Measurements from ENCODE around the gene PDE4D. TPM values are rescaled to one million over a fixed set of nuclear protein-coding genes. Genes with fewer than 3 reads are reported as not detected.

Gene PDE4D
- total RNA-seq, 1 experiment from 2014 or later: 11.6 TPM

DNA sequence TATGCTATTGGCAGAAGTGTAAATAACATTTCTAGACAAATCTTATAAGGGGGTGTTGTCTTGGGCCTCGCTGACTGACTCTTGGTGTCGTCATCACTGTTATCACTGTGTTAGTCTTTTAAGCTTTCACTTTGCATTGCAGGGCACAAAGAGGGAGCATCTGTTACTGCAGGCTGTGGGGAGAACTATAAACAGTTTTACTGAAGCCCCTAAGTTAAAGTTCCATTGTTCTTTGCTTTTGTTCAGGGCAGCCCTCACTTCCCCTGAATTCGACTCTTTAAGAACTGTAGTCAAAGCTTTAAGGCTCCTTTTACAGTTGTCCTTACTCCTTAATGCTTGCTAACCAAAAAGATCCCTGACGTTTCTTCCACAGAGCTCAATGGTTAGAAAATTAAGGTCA is 705.7 kb downstream of the PDE4D start:
- Mint-ChIP-seq H3K4me3 (ENCODE audit: low read depth, unreplicated experiment) (no peak overlapping the region), H3K4me1 (ENCODE audit: low read depth, unreplicated experiment) (no peaks in the 10 kb centered on the region), H3K27me3 (ENCODE audit: unreplicated experiment) (no peaks in the 10 kb centered on the region), H3K27ac (ENCODE audit: unreplicated experiment) (no peak overlapping the region), H3K36me3 (ENCODE audit: insufficient read depth, unreplicated experiment) (no peaks in the 10 kb centered on the region), H3K9me3 (ENCODE audit: low read depth, unreplicated experiment) (no peaks in the 10 kb centered on the region)
- DNase-seq: no peak
- BruUV-seq (replicated peaks): no TSS peak
- CTCF ChIA-PET: interaction anchor here (0.6 to 2.2 kb wide), 5 partner anchors 140 to 613 kb away, joined by 3 to 16 read pairs (median 4); no protein-coding TSS in a partner anchor
- intact Hi-C loops (cut with micrococcal nuclease; ENCODE audit: unreplicated experiment): loop anchor here (1.0 to 10.0 kb wide), 3 partner anchors 179 to 307 kb away; no protein-coding TSS in a partner anchor
- TF ChIP-seq, protein P1, sequence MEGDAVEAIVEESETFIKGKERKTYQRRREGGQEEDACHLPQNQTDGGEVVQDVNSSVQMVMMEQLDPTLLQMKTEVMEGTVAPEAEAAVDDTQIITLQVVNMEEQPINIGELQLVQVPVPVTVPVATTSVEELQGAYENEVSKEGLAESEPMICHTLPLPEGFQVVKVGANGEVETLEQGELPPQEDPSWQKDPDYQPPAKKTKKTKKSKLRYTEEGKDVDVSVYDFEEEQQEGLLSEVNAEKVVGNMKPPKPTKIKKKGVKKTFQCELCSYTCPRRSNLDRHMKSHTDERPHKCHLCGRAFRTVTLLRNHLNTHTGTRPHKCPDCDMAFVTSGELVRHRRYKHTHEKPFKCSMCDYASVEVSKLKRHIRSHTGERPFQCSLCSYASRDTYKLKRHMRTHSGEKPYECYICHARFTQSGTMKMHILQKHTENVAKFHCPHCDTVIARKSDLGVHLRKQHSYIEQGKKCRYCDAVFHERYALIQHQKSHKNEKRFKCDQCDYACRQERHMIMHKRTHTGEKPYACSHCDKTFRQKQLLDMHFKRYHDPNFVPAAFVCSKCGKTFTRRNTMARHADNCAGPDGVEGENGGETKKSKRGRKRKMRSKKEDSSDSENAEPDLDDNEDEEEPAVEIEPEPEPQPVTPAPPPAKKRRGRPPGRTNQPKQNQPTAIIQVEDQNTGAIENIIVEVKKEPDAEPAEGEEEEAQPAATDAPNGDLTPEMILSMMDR (IDR thresholded peaks at IDR 0.05; ENCODE audit: unreplicated experiment): no peak

DNA sequence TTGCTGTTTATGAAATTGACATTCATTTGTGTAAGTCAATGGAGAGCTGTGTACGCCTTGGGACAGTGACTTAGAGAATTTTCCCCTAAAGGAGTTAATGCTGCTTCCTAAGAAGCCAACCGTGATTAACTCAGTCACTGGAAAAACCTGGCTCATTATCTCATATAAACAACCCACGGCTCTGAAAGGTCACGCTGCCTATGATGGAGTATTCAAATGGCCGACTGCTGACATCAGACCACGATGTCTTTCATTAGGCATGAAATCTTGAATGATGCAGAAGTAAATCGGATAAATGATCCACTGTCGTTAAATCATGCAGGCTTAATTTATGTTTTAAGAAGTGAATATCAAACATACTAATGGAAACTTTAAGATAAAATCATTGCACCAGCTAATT is 706.9 kb downstream of the PDE4D start:
- Mint-ChIP-seq H3K4me3 (ENCODE audit: low read depth, unreplicated experiment) (no peak overlapping the region), H3K36me3 (ENCODE audit: insufficient read depth, unreplicated experiment) (no peaks in the 10 kb centered on the region), H3K4me1 (ENCODE audit: low read depth, unreplicated experiment) (no peaks in the 10 kb centered on the region), H3K9me3 (ENCODE audit: low read depth, unreplicated experiment) (no peaks in the 10 kb centered on the region), H3K27ac (ENCODE audit: unreplicated experiment) (no peak overlapping the region), H3K27me3 (ENCODE audit: unreplicated experiment) (no peaks in the 10 kb centered on the region)
- no TSS peak for BruUV-seq (replicated peaks)
- no peak for DNase-seq
- intact Hi-C loops (cut with micrococcal nuclease; ENCODE audit: unreplicated experiment): loop anchor here (10.0 kb wide), 1 partner anchor 308 kb away; no protein-coding TSS in a partner anchor
- CTCF ChIA-PET: no interaction called here
- TF ChIP-seq, protein P1 (IDR thresholded peaks at IDR 0.05; ENCODE audit: unreplicated experiment): no peak

DNA sequence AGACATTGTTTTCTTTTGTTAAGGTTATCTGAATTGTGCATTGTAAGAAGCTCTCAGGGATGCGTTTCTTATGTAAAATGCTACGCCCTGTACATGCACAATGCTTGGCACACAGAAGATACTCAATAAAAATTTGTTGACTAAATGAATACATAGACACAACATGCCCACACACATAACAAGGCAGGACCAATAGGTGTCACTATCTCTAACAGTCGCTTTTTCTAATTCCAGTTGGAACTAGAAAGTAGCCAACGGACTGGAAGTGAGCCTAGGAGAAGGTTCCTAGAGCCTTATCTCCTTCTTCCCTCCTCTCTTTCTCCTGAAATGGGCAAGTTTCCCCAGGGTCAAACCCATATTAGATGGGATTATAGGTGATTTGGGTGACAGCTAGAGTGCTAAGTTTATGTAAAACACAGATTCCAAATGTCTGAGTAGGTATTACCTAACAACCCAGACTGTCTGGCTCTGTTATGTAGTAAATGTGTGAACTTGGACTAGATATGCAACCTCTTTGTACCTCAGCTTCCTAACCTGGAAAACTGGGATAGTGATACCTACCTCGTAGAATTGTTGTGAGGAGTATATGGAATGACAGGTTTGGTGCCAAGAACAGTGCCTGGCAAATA is 707.7 kb downstream of the PDE4D start:
- H3K9me3 Mint-ChIP-seq (ENCODE audit: low read depth, unreplicated experiment): no peaks in the 10 kb centered on the region
- no peak for DNase-seq
- intact Hi-C loops (cut with micrococcal nuclease; ENCODE audit: unreplicated experiment): loop anchor here (10.0 kb wide), 1 partner anchor 309 kb away; no protein-coding TSS in a partner anchor
- BruUV-seq (replicated peaks): no TSS peak
- H3K4me1 Mint-ChIP-seq (ENCODE audit: low read depth, unreplicated experiment): no peaks in the 10 kb centered on the region
- CTCF ChIA-PET: no interaction called here
- TF ChIP-seq, protein P1 (IDR thresholded peaks at IDR 0.05; ENCODE audit: unreplicated experiment): no peak
- no peak overlapping the region for H3K4me3 Mint-ChIP-seq (ENCODE audit: low read depth, unreplicated experiment)
- no peak overlapping the region for H3K27ac Mint-ChIP-seq (ENCODE audit: unreplicated experiment)
- no peaks in the 10 kb centered on the region for H3K27me3 Mint-ChIP-seq (ENCODE audit: unreplicated experiment)
- H3K36me3 Mint-ChIP-seq (ENCODE audit: insufficient read depth, unreplicated experiment): no peaks in the 10 kb centered on the region

DNA sequence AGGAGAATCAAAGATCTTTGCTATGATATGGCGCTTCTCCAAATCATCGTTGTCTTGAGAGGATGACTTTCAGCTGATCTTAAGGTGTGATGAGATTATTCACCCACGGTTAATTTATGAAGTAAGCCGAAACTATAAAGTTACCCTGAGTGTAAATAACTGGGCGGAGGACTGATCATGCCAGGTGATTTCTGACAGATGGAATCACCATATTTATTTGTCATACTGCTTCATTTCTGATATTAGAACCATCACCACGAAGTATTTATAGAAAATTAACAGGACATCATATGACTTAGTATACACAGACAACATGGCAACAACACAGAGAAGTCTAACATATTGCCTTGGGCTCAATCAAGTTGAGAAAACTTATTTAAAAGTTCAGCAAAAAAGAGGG is 708.8 kb downstream of the PDE4D start:
- TF ChIP-seq, protein P1 (IDR thresholded peaks at IDR 0.05; ENCODE audit: unreplicated experiment): no peak
- Mint-ChIP-seq H3K27me3 (ENCODE audit: unreplicated experiment) (no peaks in the 10 kb centered on the region), H3K4me3 (ENCODE audit: low read depth, unreplicated experiment) (no peak overlapping the region), H3K27ac (ENCODE audit: unreplicated experiment) (no peak overlapping the region), H3K9me3 (ENCODE audit: low read depth, unreplicated experiment) (no peaks in the 10 kb centered on the region), H3K4me1 (ENCODE audit: low read depth, unreplicated experiment) (no peaks in the 10 kb centered on the region), H3K36me3 (ENCODE audit: insufficient read depth, unreplicated experiment) (no peaks in the 10 kb centered on the region)
- no TSS peak for BruUV-seq (replicated peaks)
- intact Hi-C loops (cut with micrococcal nuclease; ENCODE audit: unreplicated experiment): loop anchor here (10.0 kb wide), 1 partner anchor 310 kb away; no protein-coding TSS in a partner anchor
- DNase-seq: no peak
- CTCF ChIA-PET: no interaction called here

Data from Calu3 (cell line).